Endothelial cell of umbilical vein (primary cell): ENCODE measurements around the gene GFAP. TPM values are rescaled to one million over a fixed set of nuclear protein-coding genes. Genes with fewer than 3 reads are reported as not detected.

Source experiments
- BruUV-seq: library from RNA; stranded (reverse); fragments of 400-500 nt; replicated peaks from 2 replicates; lab custom pipeline; 2021; lab: Mats Ljungman, UMichigan
- CTCF ChIA-PET: fragments of 300-600, 350-600 bp; sonication (Branson Sonifier 250); formaldehyde crosslinking; loops from one replicate; lab custom pipeline; 2021; ENCODE audit warnings: antibody characterized with exemption, inconsistent platforms; lab: Charles Lee
- POLR2A ChIA-PET: fragments of 300-600, 350-600 bp; sonication (Branson Sonifier 250); formaldehyde crosslinking; loops from one replicate; lab custom pipeline; 2021; ENCODE audit warnings: antibody characterized with exemption, inconsistent platforms; lab: Charles Lee
- DNase-seq: peaks from one replicate; pipeline ENCODE4 v3.0.0-alpha.2; 2011; ENCODE audit warnings: low read depth, low spot score
- FAIRE-seq: peaks from 2 replicates; lab custom pipeline; 2011; peaks lifted over from hg19 to GRCh38; lab: Jason Lieb, UNC
- H2AFZ ChIP-seq: 2 replicates; pipeline ENCODE4 v1.6.0; 2012; ENCODE audit warnings: low read depth, low read length, control low read depth, inconsistent platforms
- H3K27ac ChIP-seq: 2 replicates; pipeline ENCODE4 v1.5.1; 2011; ENCODE audit warnings: low read depth, mild to moderate bottlenecking, control low read depth, low read length, moderate library complexity; ENCODE audit not compliant: insufficient read depth
- H3K27me3 ChIP-seq, 2 experiments: 2 replicates each; pipeline versions ENCODE4 v1.6.0 to v1.6.1; 2011; ENCODE audit warnings: low read length in 2 of 2, mixed read lengths in 1 of 2; ENCODE audit not compliant: control insufficient read depth in 2 of 2, insufficient read depth in 2 of 2
- H3K36me3 ChIP-seq, 2 experiments: 2 replicates in 1 of 2; 3 replicates in 1 of 2; pipeline ENCODE4 v1.5.1; 2011; ENCODE audit warnings: low read length in 2 of 2, mild to moderate bottlenecking in 1 of 2, moderate library complexity in 1 of 2; ENCODE audit not compliant: control insufficient read depth in 2 of 2, insufficient read depth in 2 of 2; ENCODE audit errors: extremely low read depth in 1 of 2
- H3K4me1 ChIP-seq: 3 replicates; pipeline ENCODE4 v1.5.1; 2011; ENCODE audit warnings: mild to moderate bottlenecking, low read length; ENCODE audit not compliant: control insufficient read depth, insufficient read depth; ENCODE audit errors: extremely low read depth
- H3K4me2 ChIP-seq: 2 replicates; pipeline ENCODE4 v1.6.1; 2011; ENCODE audit warnings: low read length, control low read depth, mixed read lengths; ENCODE audit not compliant: insufficient read depth
- H3K4me3 ChIP-seq, 3 experiments: fragments of 200-600 bp in 1 of 3; sonication (generic), shearing (Covaris generic) in 1 of 3; replicated peaks in 1 of 3; 2 replicates each; pipeline ENCODE4 v1.5.1; 2011 to 2016; ENCODE audit warnings: control low read depth in 3 of 3, low read length in 3 of 3, mild to moderate bottlenecking in 2 of 3, inconsistent platforms in 1 of 3, low read depth in 1 of 3, moderate library complexity in 1 of 3; ENCODE audit not compliant: insufficient read depth in 1 of 3
- H3K79me2 ChIP-seq: 2 replicates; pipeline ENCODE4 v1.6.0; 2012; ENCODE audit warnings: low read length, inconsistent platforms; ENCODE audit not compliant: control insufficient read depth, insufficient read depth
- H3K9ac ChIP-seq: replicated peaks from 2 replicates; pipeline ENCODE3; 2011; ENCODE audit warnings: low read length, control low read depth; ENCODE audit not compliant: insufficient read depth; ENCODE audit errors: extremely low read depth
- H3K9me1 ChIP-seq: replicated peaks from 3 replicates; pipeline ENCODE4 v1.6.0; 2011; ENCODE audit warnings: mild to moderate bottlenecking, low read length; ENCODE audit not compliant: control insufficient read depth, insufficient read depth; ENCODE audit errors: extremely low read depth
- H3K9me3 ChIP-seq: replicated peaks from 2 replicates; pipeline ENCODE4 v1.5.1; 2012; ENCODE audit warnings: low read length, inconsistent platforms; ENCODE audit not compliant: control insufficient read depth, insufficient read depth
- H4K20me1 ChIP-seq: replicated peaks from 2 replicates; pipeline ENCODE3; 2011; ENCODE audit warnings: mild to moderate bottlenecking, low read length; ENCODE audit not compliant: control insufficient read depth, insufficient read depth; ENCODE audit errors: extremely low read depth
- EZH2 ChIP-seq: IDR thresholded peaks from 2 replicates; pipeline ENCODE4 v1.6.1; 2012; ENCODE audit warnings: borderline replicate concordance, low read depth, mild to moderate bottlenecking, moderate library complexity, low read length, inconsistent platforms; ENCODE audit not compliant: severe bottlenecking
- FOS ChIP-seq: IDR thresholded peaks from 2 replicates; pipeline ENCODE4 v1.6.1; 2011; ENCODE audit warnings: mild to moderate bottlenecking, low read length, moderate library complexity, borderline replicate concordance; ENCODE audit not compliant: insufficient read depth
- GATA2 ChIP-seq: IDR thresholded peaks from 2 replicates; pipeline ENCODE4 v1.7.0; 2011; ENCODE audit warnings: low read depth, mild to moderate bottlenecking, moderate library complexity, mixed read lengths, low read length; ENCODE audit not compliant: insufficient read length, insufficient read depth
- JUN ChIP-seq: IDR thresholded peaks from 2 replicates; pipeline ENCODE4 v1.6.1; 2011; ENCODE audit warnings: borderline replicate concordance, low read depth; ENCODE audit not compliant: insufficient read length, insufficient read depth
- MYC ChIP-seq: IDR thresholded peaks from one replicate; pipeline ENCODE4 v1.6.1; 2011; ENCODE audit warnings: mild to moderate bottlenecking, low read depth, low read length
- POLR2A ChIP-seq: IDR thresholded peaks from 2 replicates; pipeline ENCODE4 v1.6.1; 2012; ENCODE audit warnings: low read depth, mild to moderate bottlenecking, control low read depth, low read length
- POLR2AphosphoS5 ChIP-seq: IDR thresholded peaks from 2 replicates; pipeline ENCODE4 v1.6.1; 2012; ENCODE audit warnings: low read depth, mild to moderate bottlenecking, control low read depth, low read length, moderate library complexity; ENCODE audit not compliant: insufficient read depth
- dilution Hi-C: fragments of 300-500 bp; cut with MboI; formaldehyde crosslinking; loops from one replicate; pipeline ENCODE4 v1.15.0; 2019; ENCODE audit warnings: low sequenced_read_pairs; ENCODE audit not compliant: extremely low pct_ligation_motif_present
- intact Hi-C: fragments of 100-400 bp; cut with micrococcal nuclease; formaldehyde crosslinking; loops from one replicate; pipeline ENCODE4 v1.10.0; 2022
- polyA plus RNA-seq, 4 experiments: library from polyadenylated mRNA; depleted of rRNA in 3 of 4; stranded (reverse) in 3 of 4; unstranded in 1 of 4; fragments of >200 nt; gene quantifications; 2 replicates each; pipeline versions ENCODE4 v1.2.1 to v1.2.3, GENCODE V29; 2011 to 2012; ENCODE audit warnings: missing spikeins in 1 of 4
- total RNA-seq: library from RNA; stranded (reverse); gene quantifications from 2 replicates; pipeline ENCODE4 v1.2.3, GENCODE V29; 2021
- TF ChIP-seq, protein P1 (sequence below), 2 donors: IDR thresholded peaks; 1 replicate in 1 of 2; 2 replicates in 1 of 2; pipeline ENCODE4 v1.5.1; 2011; ENCODE audit warnings: low read length in 2 of 2, mild to moderate bottlenecking in 2 of 2, moderate library complexity in 2 of 2, control low read depth in 1 of 2, inconsistent platforms in 1 of 2, low read depth in 1 of 2; ENCODE audit not compliant: insufficient read depth in 1 of 2; ENCODE audit errors: extremely low read depth in 1 of 2
- TF ChIP-seq, protein P2 (sequence below): IDR thresholded peaks from 2 replicates; pipeline ENCODE4 v1.6.1; 2011; ENCODE audit not compliant: insufficient read depth, insufficient read length

The GFAP gene
- total and polyA plus RNA-seq, 2 donors (not counting 3 experiments of a cell fraction or from before 2014, with no cell fraction given), result 0.07 to 0.42 TPM

DNA sequence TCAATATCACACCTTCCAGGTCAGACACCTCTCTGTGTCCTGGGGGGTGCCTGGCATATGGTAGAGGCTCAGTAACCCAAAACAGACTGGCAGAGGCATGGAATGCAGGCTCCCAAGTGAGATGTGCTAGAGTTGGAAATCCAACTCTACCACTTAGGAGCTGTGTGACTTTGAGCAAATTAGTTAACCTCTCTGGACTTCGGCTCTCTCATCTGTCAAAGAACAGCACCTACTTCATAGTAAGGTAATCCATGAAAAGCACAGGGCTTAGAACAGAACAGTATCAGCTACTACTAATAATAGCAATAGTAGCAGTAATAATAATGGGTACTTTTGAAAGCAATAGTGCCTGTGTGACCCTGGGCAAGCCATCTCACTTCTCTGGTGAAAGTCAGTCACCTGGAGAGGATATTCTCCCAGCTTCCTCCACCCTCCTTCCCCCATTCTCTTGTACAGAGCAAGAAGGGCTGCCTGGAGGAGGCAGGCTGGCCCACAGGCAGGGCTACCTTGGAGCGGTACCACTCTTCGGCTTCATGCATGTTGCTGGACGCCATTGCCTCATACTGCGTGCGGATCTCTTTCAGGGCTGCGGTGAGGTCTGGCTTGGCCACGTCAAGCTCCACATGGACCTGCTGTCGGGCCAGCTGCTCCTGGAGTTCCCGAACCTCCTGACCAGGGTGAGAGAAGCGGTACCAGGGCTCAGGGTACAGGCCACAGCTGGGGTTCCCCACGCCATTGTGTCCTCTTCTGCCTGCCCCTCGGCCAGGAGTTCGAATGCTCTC lies 2.3 kb downstream of the GFAP start:
- H3K4me3 ChIP-seq, result no peak overlapping the region
- dilution Hi-C loops, result no loop called here
- DNase-seq (no peak), FAIRE-seq (no peak)
- no peaks in the 10 kb centered on the region for H3K36me3 ChIP-seq
- no peak overlapping the region for H3K27ac ChIP-seq
- H3K4me2 ChIP-seq, result no peak overlapping the region
- no peaks in the 10 kb centered on the region for H3K9me3 ChIP-seq
- no peaks in the 10 kb centered on the region for H3K79me2 ChIP-seq
- ChIA-PET POLR2A (no interaction called here), CTCF (interaction anchor here (1.0 to 9.4 kb wide), 3 partner anchors 12 to 109 kb away, joined by 3 to 94 read pairs (median 28); partner anchors contain the start of gene EFTUD2)
- peaks cover 12% of the 10 kb centered on the region for H3K4me1 ChIP-seq
- intact Hi-C loops, result no loop called here
- H3K9me1 ChIP-seq, result no peaks in the 10 kb centered on the region
- no peak for TF ChIP-seq FOS
- TF ChIP-seq, protein P1, sequence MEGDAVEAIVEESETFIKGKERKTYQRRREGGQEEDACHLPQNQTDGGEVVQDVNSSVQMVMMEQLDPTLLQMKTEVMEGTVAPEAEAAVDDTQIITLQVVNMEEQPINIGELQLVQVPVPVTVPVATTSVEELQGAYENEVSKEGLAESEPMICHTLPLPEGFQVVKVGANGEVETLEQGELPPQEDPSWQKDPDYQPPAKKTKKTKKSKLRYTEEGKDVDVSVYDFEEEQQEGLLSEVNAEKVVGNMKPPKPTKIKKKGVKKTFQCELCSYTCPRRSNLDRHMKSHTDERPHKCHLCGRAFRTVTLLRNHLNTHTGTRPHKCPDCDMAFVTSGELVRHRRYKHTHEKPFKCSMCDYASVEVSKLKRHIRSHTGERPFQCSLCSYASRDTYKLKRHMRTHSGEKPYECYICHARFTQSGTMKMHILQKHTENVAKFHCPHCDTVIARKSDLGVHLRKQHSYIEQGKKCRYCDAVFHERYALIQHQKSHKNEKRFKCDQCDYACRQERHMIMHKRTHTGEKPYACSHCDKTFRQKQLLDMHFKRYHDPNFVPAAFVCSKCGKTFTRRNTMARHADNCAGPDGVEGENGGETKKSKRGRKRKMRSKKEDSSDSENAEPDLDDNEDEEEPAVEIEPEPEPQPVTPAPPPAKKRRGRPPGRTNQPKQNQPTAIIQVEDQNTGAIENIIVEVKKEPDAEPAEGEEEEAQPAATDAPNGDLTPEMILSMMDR (IDR thresholded peaks at IDR 0.05; ENCODE audit: extremely low read depth in 1 of 2, insufficient read depth in 1 of 2, low read depth in 1 of 2, low read length in 2 of 2), result no peak
- no peak for TF ChIP-seq JUN
- TF ChIP-seq POLR2A, result no peak
- TF ChIP-seq, protein P2, sequence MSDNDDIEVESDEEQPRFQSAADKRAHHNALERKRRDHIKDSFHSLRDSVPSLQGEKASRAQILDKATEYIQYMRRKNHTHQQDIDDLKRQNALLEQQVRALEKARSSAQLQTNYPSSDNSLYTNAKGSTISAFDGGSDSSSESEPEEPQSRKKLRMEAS, result no peak
- TF ChIP-seq MYC, result no peak
- no peak for TF ChIP-seq EZH2
- no peak for TF ChIP-seq GATA2
- no peak for TF ChIP-seq POLR2AphosphoS5
- H3K9ac ChIP-seq, result no peak overlapping the region
- H2AFZ ChIP-seq, result peak overlapping the region; percentile 14
- no peaks in the 10 kb centered on the region for H4K20me1 ChIP-seq
- BruUV-seq, result no TSS peak
- no peaks in the 10 kb centered on the region for H3K27me3 ChIP-seq
